Activated CD4-positive, alpha-beta T cell treated with anti-CD3 and anti-CD28 coated beads, Interleukin-2, amount 10 ng/mL, durations not matched to agents 24 days and 14 days (primary cell): ENCODE measurements around the gene PRRT2. TPM values are rescaled to one million over a fixed set of nuclear protein-coding genes. Genes with fewer than 3 reads are reported as not detected.
"Not testable (repeated sequence)": the region's sequence is repeated elsewhere in the genome, so short reads cannot be mapped to it uniquely, and the experiment has no call there.

Experiments
- DNase-seq: peaks from one replicate; pipeline ENCODE4 v3.0.0; 2022
- H3K27ac Mint-ChIP-seq: one replicate; pipeline ENCODE4 v1.8.0; 2022; ENCODE audit warnings: mild to moderate bottlenecking, mixed read lengths
- H3K27me3 Mint-ChIP-seq: one replicate; pipeline ENCODE4 v1.8.0; 2022; ENCODE audit warnings: mixed read lengths
- H3K36me3 Mint-ChIP-seq: one replicate; pipeline ENCODE4 v1.8.0; 2022; ENCODE audit warnings: low read depth, mild to moderate bottlenecking, mixed read lengths
- H3K4me1 Mint-ChIP-seq: one replicate; pipeline ENCODE4 v1.8.0; 2021; ENCODE audit warnings: mixed read lengths
- H3K4me3 Mint-ChIP-seq: one replicate; pipeline ENCODE4 v1.8.0; 2022; ENCODE audit warnings: mild to moderate bottlenecking, moderate library complexity, mixed read lengths
- H3K9me3 Mint-ChIP-seq: one replicate; pipeline ENCODE4 v1.8.0; 2021; ENCODE audit warnings: mixed read lengths
- intact Hi-C: fragments of 100-400 bp; cut with micrococcal nuclease; formaldehyde crosslinking; loops from one replicate; pipeline ENCODE4 v1.15.1; 2023
- total RNA-seq: library from RNA; stranded (reverse); gene quantifications from 2 replicates; pipeline ENCODE4 v1.2.3, GENCODE V29; 2022

The PRRT2 gene
- total RNA-seq, 1 donor from 2014 or later, result 1.7 TPM

GRCh38 chr16:29783094-29783953 is 28.7 kb upstream of the PRRT2 start:
- H3K27ac Mint-ChIP-seq, intact Hi-C loops, H3K36me3 Mint-ChIP-seq: not testable (repeated sequence)

GRCh38 chr16:29784157-29784556 is 27.8 kb upstream of the PRRT2 start:
- H3K27me3 Mint-ChIP-seq, result peaks cover 10% of the 10 kb centered on the region
- H3K4me1 Mint-ChIP-seq, result peaks cover 26% of the 10 kb centered on the region
- H3K36me3 Mint-ChIP-seq, result no peaks in the 10 kb centered on the region
- peak; percentile 75 for DNase-seq
- no peak overlapping the region for H3K4me3 Mint-ChIP-seq
- H3K9me3 Mint-ChIP-seq, result no peaks in the 10 kb centered on the region
- intact Hi-C loops, result no loop called here
- no peak overlapping the region for H3K27ac Mint-ChIP-seq

More at GRCh38 chr16:29783094-29783953, 28.7 kb upstream of the PRRT2 start:
- not testable (repeated sequence) for DNase-seq, H3K4me3 Mint-ChIP-seq, H3K9me3 Mint-ChIP-seq
- peaks cover 23% of the 10 kb centered on the region for H3K4me1 Mint-ChIP-seq
- H3K27me3 Mint-ChIP-seq, result peaks cover 13% of the 10 kb centered on the region

GRCh38 chr16:29784901-29785500 is 27.0 kb upstream of the PRRT2 start:
- Mint-ChIP-seq H3K27ac (peak overlapping the region; percentile 21), H3K27me3 (peaks cover 10% of the 10 kb centered on the region), H3K4me1 (peaks cover 30% of the 10 kb centered on the region), H3K9me3 (no peaks in the 10 kb centered on the region), H3K4me3 (peak overlapping the region; percentile 34), H3K36me3 (no peaks in the 10 kb centered on the region)
- intact Hi-C loops, result no loop called here
- DNase-seq, result peak; percentile 92

DNA sequence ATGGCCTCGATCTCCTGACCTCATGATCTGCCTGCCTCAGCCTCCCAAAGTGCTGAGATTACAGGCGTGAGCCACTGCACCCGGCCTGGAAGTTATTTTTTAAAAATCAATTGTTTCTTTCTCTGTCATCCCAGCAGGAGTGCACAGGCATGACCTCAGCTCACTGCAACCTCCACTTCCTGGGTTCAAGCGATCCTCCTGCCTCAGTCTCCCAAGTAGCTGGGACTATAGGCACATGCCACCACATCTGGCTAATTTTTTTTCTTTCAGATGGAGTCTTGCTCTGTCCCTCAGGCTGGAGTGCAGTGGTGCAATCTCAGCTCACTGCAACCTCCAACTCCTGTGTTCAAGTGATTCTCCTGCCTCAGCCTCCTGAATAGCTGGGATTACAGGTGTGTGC is 24.8 kb upstream of the PRRT2 start:
- DNase-seq, H3K36me3 Mint-ChIP-seq, H3K4me3 Mint-ChIP-seq, H3K27me3 Mint-ChIP-seq, H3K9me3 Mint-ChIP-seq, H3K27ac Mint-ChIP-seq, intact Hi-C loops: not testable (repeated sequence)
- H3K4me1 Mint-ChIP-seq, result peaks cover 32% of the 10 kb centered on the region

- Mint-ChIP-seq H3K27me3 (no peaks in the 10 kb centered on the region), H3K9me3 (no peaks in the 10 kb centered on the region), H3K4me3 (peak overlapping the region; percentile 99), H3K4me1 (peaks cover 40% of the 10 kb centered on the region), H3K36me3 (peaks cover 25% of the 10 kb centered on the region), H3K27ac (peak overlapping the region; percentile 95)
- intact Hi-C loops, result loop anchor here (1.0 to 2.0 kb wide), 5 partner anchors 16 to 89 kb away; partner anchors contain the start of genes MVP and PAGR1
- no peak for DNase-seq
These were observed 22.2 kb upstream of the PRRT2 start for GRCh38 chr16:29789775-29790182.

GRCh38 chr16:29790183-29790948 is 21.6 kb upstream of the PRRT2 start, which contains the start of gene KIF22:
Gene KIF22, plus strand, starts transcription at chr16:29790751. Its CDS starts 9 bp downstream, at chr16:29790760.
- Mint-ChIP-seq H3K27ac (peak within 1 kb of the TSS; percentile 95), H3K36me3 (peaks cover 28% of the 10 kb centered on the region)

GRCh38 chr16:29790949-29791844 is 20.8 kb upstream of the PRRT2 start:
- Mint-ChIP-seq H3K4me1 (peaks cover 37% of the 10 kb centered on the region), H3K4me3 (peak overlapping the region; percentile 99), H3K9me3 (no peaks in the 10 kb centered on the region), H3K36me3 (peaks cover 28% of the 10 kb centered on the region), H3K27me3 (no peaks in the 10 kb centered on the region), H3K27ac (peak overlapping the region; percentile 95)
- DNase-seq, result peak; percentile 74
- intact Hi-C loops, result loop anchor here (1.0 to 2.0 kb wide), 5 partner anchors 14 to 90 kb away; partner anchors contain the start of genes MVP and PAGR1

More at GRCh38 chr16:29790183-29790948, 21.6 kb upstream of the PRRT2 start, which contains the start of gene KIF22:
- peak within 1 kb of the TSS; percentile 99 for H3K4me3 Mint-ChIP-seq
- intact Hi-C loops, result loop anchor here (1.0 to 2.0 kb wide), 5 partner anchors 15 to 90 kb away; partner anchors contain the start of genes MVP and PAGR1
- H3K27me3 Mint-ChIP-seq, result no peaks in the 10 kb centered on the region
- no peaks in the 10 kb centered on the region for H3K9me3 Mint-ChIP-seq
- DNase-seq, result peak; percentile 100
- H3K4me1 Mint-ChIP-seq, result peaks cover 38% of the 10 kb centered on the region

DNA sequence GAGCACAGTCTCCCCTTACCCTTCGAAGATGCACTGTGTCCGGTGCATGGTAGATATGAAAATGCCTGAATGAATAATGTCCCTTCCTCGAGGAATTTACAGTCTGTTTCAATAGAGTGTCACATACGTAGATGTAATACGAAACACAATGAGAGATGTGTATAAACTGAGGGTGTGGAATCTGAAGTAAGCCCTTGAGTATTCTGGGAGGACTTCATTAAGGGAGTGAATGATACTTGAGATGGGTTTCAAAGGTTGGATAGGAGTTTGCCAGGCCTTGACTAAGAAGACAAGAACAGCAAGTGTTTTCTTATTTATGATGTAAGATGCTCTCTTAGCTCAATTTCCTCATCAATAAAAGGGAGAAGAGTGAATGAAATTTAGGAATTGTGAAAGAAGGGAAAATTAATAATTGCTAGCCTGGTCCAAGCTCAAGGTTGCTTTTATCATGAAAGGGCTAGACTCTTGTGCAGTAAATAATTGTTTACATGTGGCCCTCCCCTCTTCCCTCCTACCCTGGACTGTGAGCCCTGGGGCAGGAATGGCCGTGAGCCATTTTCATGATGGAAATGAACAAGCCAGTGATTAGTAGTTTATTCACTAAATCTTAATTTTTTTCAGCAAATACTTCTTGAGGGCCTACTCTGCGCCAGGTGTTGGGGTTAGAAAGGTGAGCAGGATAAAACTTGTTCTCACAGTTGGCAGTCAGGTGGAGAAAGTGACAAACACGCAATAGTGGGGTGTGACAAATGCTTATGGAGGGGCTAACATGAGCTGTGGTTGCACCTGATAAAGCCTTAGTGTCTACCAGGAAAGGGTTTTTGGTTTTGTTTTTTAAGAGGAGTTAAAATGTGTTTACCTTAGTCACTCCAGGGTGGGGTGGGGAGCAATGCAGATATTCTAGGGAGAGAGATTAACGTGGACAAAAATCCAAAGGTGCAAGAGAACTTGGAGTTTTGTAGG is 19.9 kb upstream of the PRRT2 start:
- Mint-ChIP-seq H3K4me3 (peak overlapping the region; percentile 99), H3K9me3 (no peaks in the 10 kb centered on the region), H3K27ac (peak overlapping the region; percentile 95), H3K36me3 (peaks cover 33% of the 10 kb centered on the region), H3K4me1 (peaks cover 37% of the 10 kb centered on the region), H3K27me3 (no peaks in the 10 kb centered on the region)
- intact Hi-C loops, result loop anchor here (2.0 kb wide), 2 partner anchors 53 to 91 kb away; no protein-coding TSS in a partner anchor
- no peak for DNase-seq

DNA sequence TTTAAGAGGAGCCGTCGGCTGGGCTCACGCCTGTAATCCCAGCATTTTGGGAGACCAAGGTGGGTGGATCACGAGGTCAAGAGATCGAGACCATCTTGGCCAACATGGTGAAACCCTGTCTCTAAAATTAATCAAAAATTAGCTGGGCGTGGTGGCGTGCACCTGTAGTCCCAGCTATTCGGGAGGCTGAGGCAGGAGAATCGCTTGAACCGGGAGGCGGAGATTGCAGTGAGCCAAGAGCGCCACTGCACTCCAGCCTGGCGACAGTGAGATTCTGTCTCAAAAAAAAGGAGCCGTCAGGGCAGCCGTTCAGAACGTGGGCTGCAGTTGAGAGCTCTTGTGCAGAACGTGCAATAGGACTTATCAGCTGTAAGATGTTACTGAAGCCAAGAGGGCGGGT is 18.8 kb upstream of the PRRT2 start:
- Mint-ChIP-seq H3K4me3 (peak overlapping the region; percentile 99), H3K4me1 (peaks cover 37% of the 10 kb centered on the region), H3K36me3 (peaks cover 42% of the 10 kb centered on the region), H3K27ac (peak overlapping the region; percentile 63)
- intact Hi-C loops, H3K27me3 Mint-ChIP-seq, DNase-seq, H3K9me3 Mint-ChIP-seq: not testable (repeated sequence)

- Mint-ChIP-seq H3K4me1 (peaks cover 34% of the 10 kb centered on the region), H3K9me3 (no peaks in the 10 kb centered on the region), H3K27me3 (no peaks in the 10 kb centered on the region), H3K36me3 (peaks cover 50% of the 10 kb centered on the region), H3K4me3 (no peak overlapping the region), H3K27ac (no peak overlapping the region)
- DNase-seq, result no peak
- intact Hi-C loops, result no loop called here
These were observed 17.7 kb upstream of the PRRT2 start for GRCh38 chr16:29794231-29794710.

GRCh38 chr16:29802416-29802935 is 9.5 kb upstream of the PRRT2 start:
- H3K9me3 Mint-ChIP-seq, result no peaks in the 10 kb centered on the region
- H3K4me3 Mint-ChIP-seq, result no peak overlapping the region
- DNase-seq, result no peak
- peaks cover 58% of the 10 kb centered on the region for H3K36me3 Mint-ChIP-seq
- intact Hi-C loops, result loop anchor here (10.0 kb wide), 1 partner anchor 122 kb away; the partner anchor contains the start of gene KCTD13
- H3K27ac Mint-ChIP-seq, result no peak overlapping the region
- no peaks in the 10 kb centered on the region for H3K27me3 Mint-ChIP-seq
- peaks cover 18% of the 10 kb centered on the region for H3K4me1 Mint-ChIP-seq
